ENCODE measurements around the gene CHIC2. TPM values are rescaled to one million over a fixed set of nuclear protein-coding genes. Genes with fewer than 3 reads are reported as not detected.

Gene CHIC2
- total and polyA plus RNA-seq, 8 donors, result 3.9 to 11.5 (median 7.0) TPM

DNA sequence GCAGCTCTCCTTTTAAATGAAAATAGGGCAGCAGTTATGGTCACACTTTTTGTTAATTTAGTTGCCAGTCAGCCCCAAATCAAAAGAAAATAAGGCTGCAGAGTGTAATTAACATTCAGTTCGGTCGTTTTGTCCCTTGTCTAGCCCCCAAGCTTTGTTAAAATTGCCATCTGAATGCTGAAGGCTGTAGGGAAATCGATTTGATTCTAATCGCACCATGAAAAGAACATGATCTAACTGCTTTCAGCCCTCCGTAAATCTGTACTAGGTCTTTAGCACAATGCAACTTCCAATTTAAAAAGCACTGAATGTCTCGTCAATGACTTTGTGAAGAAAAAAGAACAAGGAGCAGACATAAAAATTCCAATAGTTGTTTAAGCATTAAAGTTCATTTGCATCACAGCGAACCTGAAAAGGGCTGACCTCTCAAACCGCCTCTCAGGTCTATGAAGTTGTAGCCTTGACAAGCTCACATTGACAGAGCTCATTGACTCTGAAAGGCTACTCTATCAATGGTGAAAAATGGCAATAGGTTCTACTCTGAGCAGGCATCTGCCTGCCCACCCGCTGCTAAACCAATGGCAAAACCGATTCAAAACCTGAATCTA, 48.9 kb downstream of the CHIC2 start:
- TF ChIP-seq, protein P1, sequence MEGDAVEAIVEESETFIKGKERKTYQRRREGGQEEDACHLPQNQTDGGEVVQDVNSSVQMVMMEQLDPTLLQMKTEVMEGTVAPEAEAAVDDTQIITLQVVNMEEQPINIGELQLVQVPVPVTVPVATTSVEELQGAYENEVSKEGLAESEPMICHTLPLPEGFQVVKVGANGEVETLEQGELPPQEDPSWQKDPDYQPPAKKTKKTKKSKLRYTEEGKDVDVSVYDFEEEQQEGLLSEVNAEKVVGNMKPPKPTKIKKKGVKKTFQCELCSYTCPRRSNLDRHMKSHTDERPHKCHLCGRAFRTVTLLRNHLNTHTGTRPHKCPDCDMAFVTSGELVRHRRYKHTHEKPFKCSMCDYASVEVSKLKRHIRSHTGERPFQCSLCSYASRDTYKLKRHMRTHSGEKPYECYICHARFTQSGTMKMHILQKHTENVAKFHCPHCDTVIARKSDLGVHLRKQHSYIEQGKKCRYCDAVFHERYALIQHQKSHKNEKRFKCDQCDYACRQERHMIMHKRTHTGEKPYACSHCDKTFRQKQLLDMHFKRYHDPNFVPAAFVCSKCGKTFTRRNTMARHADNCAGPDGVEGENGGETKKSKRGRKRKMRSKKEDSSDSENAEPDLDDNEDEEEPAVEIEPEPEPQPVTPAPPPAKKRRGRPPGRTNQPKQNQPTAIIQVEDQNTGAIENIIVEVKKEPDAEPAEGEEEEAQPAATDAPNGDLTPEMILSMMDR (IDR thresholded peaks at IDR 0.05), result no peak

DNA sequence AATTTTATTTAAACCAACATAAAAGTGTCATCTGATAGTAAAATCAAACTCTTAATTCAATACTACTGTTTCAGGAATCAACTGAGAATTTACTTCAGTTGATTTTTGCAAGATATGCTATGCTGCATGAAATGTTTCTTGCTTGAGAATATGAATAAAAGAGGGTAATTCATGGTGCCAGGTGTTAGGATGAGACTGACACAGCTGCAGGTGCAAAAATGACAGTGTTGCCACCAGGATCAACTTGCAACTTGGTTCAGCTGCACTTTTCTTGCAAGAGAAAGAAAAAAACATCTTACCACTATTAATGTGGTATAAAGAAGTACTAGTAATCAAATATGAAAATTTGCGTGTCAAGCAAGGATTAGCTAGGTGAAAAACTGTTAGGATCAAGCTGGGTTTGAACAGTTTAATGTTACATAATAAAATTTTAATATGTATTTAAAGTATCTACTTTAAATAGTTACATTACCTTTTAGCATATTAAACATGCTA, 49.7 kb downstream of the CHIC2 start:
- Histone ChIP-seq H3K9me3 (no peaks in the 10 kb centered on the region), H3K27ac (no peak overlapping the region), H3K4me1 (peaks cover 9 to 16% (median 13%) of the 10 kb centered on the region in 3 donors), H3K36me3 (no peaks in the 10 kb centered on the region), H3K27me3 (no peaks in the 10 kb centered on the region), H3K4me3 (no peak overlapping the region)
- TF ChIP-seq, protein P1 (IDR thresholded peaks at IDR 0.05), result no peak
- intact Hi-C loops (cut with DNase I), result no loop called here
- no peak for ATAC-seq
- DNase-seq, result no peak
- 92 to 97% methylated on average over 1 of the region's 1 CpG for WGBS, 2 donors
- FAIRE-seq, result no peak

More for the DNA sequence above, 48.9 kb downstream of the CHIC2 start:
- ATAC-seq, result no peak
- no peak for DNase-seq
- no peaks in the 10 kb centered on the region for H3K27me3 ChIP-seq
- H3K9me3 ChIP-seq, result no peaks in the 10 kb centered on the region
- 85 to 86% methylated on average over 10 of the region's 10 CpGs for WGBS, 2 donors
- peaks cover 9 to 16% (median 13%) of the 10 kb centered on the region in 3 donors for H3K4me1 ChIP-seq
- no peaks in the 10 kb centered on the region for H3K36me3 ChIP-seq
- no peak overlapping the region for H3K4me3 ChIP-seq
- FAIRE-seq, result no peak
- intact Hi-C loops (cut with DNase I), result no loop called here
- H3K27ac ChIP-seq, result no peak overlapping the region

DNA sequence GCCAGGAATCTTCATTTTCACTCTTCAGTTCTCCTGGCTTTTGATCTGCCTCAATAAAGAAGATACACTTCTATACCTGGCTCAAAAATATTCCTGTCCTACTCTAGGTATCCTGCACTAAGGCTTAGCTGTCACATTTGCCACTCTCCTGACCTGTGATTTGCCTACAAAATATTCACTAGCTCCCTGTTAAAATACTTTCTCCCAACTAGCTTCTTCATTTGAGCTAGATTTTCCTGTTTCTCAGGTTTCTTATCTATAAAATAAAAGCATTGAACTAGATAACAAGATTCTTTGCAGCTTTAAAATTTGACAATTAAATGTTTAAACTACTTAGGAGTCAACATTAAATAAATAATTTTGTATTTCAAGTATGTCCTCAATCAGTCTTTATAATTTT, 53.2 kb downstream of the CHIC2 start:
- H3K4me3 ChIP-seq, result no peak overlapping the region
- FAIRE-seq, result no peak
- no peaks in the 10 kb centered on the region for H3K9me3 ChIP-seq
- TF ChIP-seq, protein P1 (IDR thresholded peaks at IDR 0.05), result no peak
- peaks cover 0 to 6% (median 3%) of the 10 kb centered on the region in 3 donors for H3K4me1 ChIP-seq
- H3K36me3 ChIP-seq, result no peaks in the 10 kb centered on the region
- H3K27me3 ChIP-seq, result no peaks in the 10 kb centered on the region
- DNase-seq, result no peak
- no peak for ATAC-seq
- no peak overlapping the region for H3K27ac ChIP-seq
- intact Hi-C loops (cut with DNase I), result no loop called here

DNA sequence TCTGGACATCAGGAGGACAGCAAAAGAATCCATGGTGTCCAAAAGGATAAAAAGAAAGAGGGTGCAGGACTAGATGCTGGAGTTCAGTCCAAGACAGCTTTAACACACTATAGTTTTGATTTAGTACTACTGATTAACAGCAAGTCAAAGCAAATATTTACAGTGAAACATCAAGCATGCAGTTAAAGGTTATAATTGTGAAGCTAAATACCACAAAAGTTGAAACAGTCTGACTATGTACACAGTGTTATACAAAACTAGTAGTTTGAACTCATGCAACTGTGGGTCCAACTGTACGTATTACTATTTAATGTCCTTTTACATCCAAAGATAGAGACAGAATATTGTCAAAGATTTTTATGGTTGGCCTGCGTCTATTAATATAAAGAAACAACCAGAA, 57.6 kb downstream of the CHIC2 start:
- TF ChIP-seq, protein P1 (IDR thresholded peaks at IDR 0.05), result no peak
- Histone ChIP-seq H3K9me3 (no peaks in the 10 kb centered on the region), H3K27me3 (no peaks in the 10 kb centered on the region), H3K4me3 (no peak overlapping the region), H3K36me3 (no peaks in the 10 kb centered on the region), H3K27ac (no peak overlapping the region), H3K4me1 (peaks cover 0 to 6% (median 3%) of the 10 kb centered on the region in 3 donors)
- ATAC-seq (no peak), DNase-seq (no peak), FAIRE-seq (no peak)
- intact Hi-C loops (cut with DNase I), result no loop called here
- 96 to 98% methylated on average over 2 of the region's 2 CpGs for WGBS, 2 donors

DNA sequence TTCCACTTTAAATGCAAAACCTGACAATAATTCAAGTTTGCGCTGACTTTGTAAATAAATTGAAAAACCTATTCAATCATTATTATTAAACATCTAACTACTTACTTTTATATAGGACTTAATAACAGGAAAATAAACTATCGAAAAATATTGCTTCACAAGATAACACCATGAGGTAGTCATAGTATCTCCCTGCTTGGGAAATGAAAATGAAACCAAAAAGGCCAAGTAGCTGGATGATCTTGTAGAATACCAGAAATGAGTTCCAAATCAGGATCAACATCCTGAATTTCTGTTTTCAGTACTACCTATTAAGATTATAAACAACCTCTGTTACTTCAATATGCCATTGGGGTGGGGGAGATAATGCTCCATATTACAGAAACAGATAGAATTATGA, 58.9 kb downstream of the CHIC2 start:
- no peaks in the 10 kb centered on the region for H3K36me3 ChIP-seq
- H3K4me3 ChIP-seq, result no peak overlapping the region
- 88 to 92% methylated on average over 2 of the region's 2 CpGs for WGBS, 2 donors

More for the DNA sequence above, 58.9 kb downstream of the CHIC2 start:
- TF ChIP-seq, protein P1 (IDR thresholded peaks at IDR 0.05), result no peak
- DNase-seq (no peak), ATAC-seq (peak in 3 of 4 donors; percentile 30 to 58 (median 39)), FAIRE-seq (peak; percentile 87)
- intact Hi-C loops (cut with DNase I), result no loop called here
- Histone ChIP-seq H3K9me3 (no peaks in the 10 kb centered on the region), H3K27me3 (no peaks in the 10 kb centered on the region), H3K4me1 (peaks cover 0 to 3% (median 0%) of the 10 kb centered on the region in 3 donors), H3K27ac (no peak overlapping the region)

Measured in pancreas (tissue), 10 donors.